Naive thymus-derived CD8-positive, alpha-beta T cell (primary cell): ENCODE measurements around the gene HBZ. TPM values are rescaled to one million over a fixed set of nuclear protein-coding genes. Genes with fewer than 3 reads are reported as not detected.
"Not testable (repeated sequence)": the region's sequence is repeated elsewhere in the genome, so short reads cannot be mapped to it uniquely, and the experiment has no call there.

ENCODE experiments used
- ATAC-seq, 2 donors: fragments of 150-1000 bp; cut with Tn5 transposase in 1 of 2; sonication (Bioruptor Pico), chemical (Tn5 transposase) in 1 of 2; 1 replicate in 1 of 2; 2 replicates in 1 of 2; pipeline ENCODE4 v1.10.0; 2021; ENCODE audit warnings: mild to moderate bottlenecking in 2 of 2, moderate library complexity in 2 of 2
- POLR2A ChIA-PET: fragments of 350-600 bp; sonication (Branson Sonifier 250); formaldehyde crosslinking; loops from one replicate; lab custom pipeline; 2021; ENCODE audit warnings: antibody characterized with exemption; lab: Charles Lee
- DNase-seq, 10 donors: peaks; one replicate each; pipeline versions ENCODE4 v3.0.0 to v3.0.0-alpha.2; 2020 to 2022
- H3K27ac Mint-ChIP-seq, 10 donors: one replicate each; pipeline ENCODE4 v1.8.0; 2020 to 2022; ENCODE audit warnings: mild to moderate bottlenecking in 10 of 10, mixed read lengths in 10 of 10, moderate library complexity in 4 of 10, inconsistent platforms in 1 of 10
- H3K27me3 Mint-ChIP-seq, 5 donors: one replicate each; pipeline ENCODE4 v1.8.0; 2021 to 2022; ENCODE audit warnings: mixed read lengths in 5 of 5
- H3K36me3 Mint-ChIP-seq, 3 donors: one replicate each; pipeline ENCODE4 v1.8.0; 2020 to 2022; ENCODE audit warnings: mixed read lengths in 3 of 3, mild to moderate bottlenecking in 2 of 3, inconsistent platforms in 1 of 3
- H3K4me1 Mint-ChIP-seq, 4 donors: one replicate each; pipeline ENCODE4 v1.8.0; 2021 to 2022; ENCODE audit warnings: mixed read lengths in 4 of 4
- H3K4me3 Mint-ChIP-seq, 10 donors: one replicate each; pipeline ENCODE4 v1.8.0; 2020 to 2022; ENCODE audit warnings: mild to moderate bottlenecking in 10 of 10, mixed read lengths in 10 of 10, moderate library complexity in 6 of 10, inconsistent platforms in 1 of 10
- H3K9me3 Mint-ChIP-seq, 9 donors: one replicate each; pipeline ENCODE4 v1.8.0; 2020 to 2022; ENCODE audit warnings: mixed read lengths in 9 of 9, mild to moderate bottlenecking in 3 of 9, inconsistent platforms in 1 of 9, moderate library complexity in 1 of 9
- polyA plus RNA-seq, 3 donors: library from polyadenylated mRNA; unstranded; fragments of 300-500 nt; fragmentation: Illumina TruSeq; gene quantifications; one replicate each; pipeline ENCODE4 v1.2.3, GENCODE V29; 2021
- total RNA-seq, 8 experiments: library from RNA in 2 of 8; stranded (reverse) in 2 of 8; gene quantifications; one replicate each; pipeline ENCODE4 v1.2.3 and lab custom pipeline; 2021 to 2026

Gene HBZ
- total and polyA plus RNA-seq, 5 experiments from 2014 or later = not detected

DNA sequence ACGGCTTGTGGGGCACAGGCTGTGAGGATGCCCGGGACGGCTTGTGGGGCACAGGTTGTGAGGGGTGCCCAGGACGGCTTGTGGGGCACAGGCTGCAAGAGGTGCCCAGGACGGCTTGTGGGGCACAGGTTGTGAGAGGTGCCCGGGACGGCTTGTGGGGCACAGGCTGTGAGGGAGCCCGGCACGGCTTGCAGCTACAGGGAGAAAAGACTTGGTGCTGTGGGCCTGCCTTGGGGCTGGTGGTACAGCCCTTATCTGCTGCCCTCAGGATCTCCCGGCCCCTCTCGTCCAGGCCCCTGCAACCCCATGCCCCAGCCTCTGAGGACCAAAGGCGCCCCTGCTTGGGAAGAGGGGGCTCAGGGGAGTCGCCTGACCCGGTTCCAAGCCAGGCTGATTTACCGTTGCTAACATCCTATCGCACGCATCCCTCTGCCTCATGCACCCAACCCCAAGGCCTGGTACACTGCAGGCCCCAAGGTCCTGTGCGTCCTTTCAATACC, 8.3 kb downstream of the HBZ start:
- ATAC-seq (no peak), DNase-seq (no peak)
- no peaks in the 10 kb centered on the region for H3K36me3 Mint-ChIP-seq
- no peak overlapping the region for H3K27ac Mint-ChIP-seq
- H3K9me3 Mint-ChIP-seq = no peaks in the 10 kb centered on the region
- peaks cover 0 to 8% (median 6%) of the 10 kb centered on the region in 4 donors for H3K4me1 Mint-ChIP-seq
- POLR2A ChIA-PET = no interaction called here
- peaks cover 8 to 54% (median 27%) of the 10 kb centered on the region in 5 donors for H3K27me3 Mint-ChIP-seq
- H3K4me3 Mint-ChIP-seq = no peak overlapping the region

- DNase-seq (no peak), ATAC-seq (no peak)
- Mint-ChIP-seq H3K4me1 (peaks cover 1 to 18% (median 14%) of the 10 kb centered on the region in 4 donors), H3K9me3 (no peaks in the 10 kb centered on the region), H3K27ac (no peak overlapping the region), H3K4me3 (peak overlapping the region in 2 of 10 donors; percentile 11 to 45), H3K36me3 (no peaks in the 10 kb centered on the region), H3K27me3 (peaks cover 12 to 61% (median 32%) of the 10 kb centered on the region in 5 donors)
- POLR2A ChIA-PET = no interaction called here
Measured at GRCh38 chr16:162271-162991, 10.0 kb downstream of the HBZ start.

DNA sequence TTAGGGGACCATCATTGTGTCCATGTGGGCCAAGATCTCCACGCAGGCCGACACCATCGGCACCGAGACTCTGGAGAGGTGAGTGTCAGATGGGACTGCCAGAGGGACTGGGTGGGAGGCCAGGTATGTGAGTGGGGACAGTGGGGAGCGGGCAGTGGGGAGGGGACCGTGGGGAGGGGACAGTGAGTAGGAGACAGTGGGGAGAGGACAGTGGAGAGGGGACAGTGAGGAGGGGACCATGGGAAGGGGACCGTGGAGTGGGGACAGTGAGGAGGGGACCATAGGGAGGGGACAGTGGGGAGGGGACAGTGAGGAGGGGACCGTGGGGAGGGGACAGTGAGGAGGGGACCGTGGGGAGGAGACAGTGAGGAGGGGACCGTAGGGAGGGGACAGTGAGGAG, 10.7 kb downstream of the HBZ start:
- Mint-ChIP-seq H3K4me1 (peaks cover 1 to 18% (median 14%) of the 10 kb centered on the region in 4 donors), H3K27me3 (peaks cover 10 to 58% (median 32%) of the 10 kb centered on the region in 5 donors)
- POLR2A ChIA-PET, ATAC-seq, H3K36me3 Mint-ChIP-seq, DNase-seq, H3K9me3 Mint-ChIP-seq, H3K27ac Mint-ChIP-seq, H3K4me3 Mint-ChIP-seq: not testable (repeated sequence)

GRCh38 chr16:163696-164095, 11.3 kb downstream of the HBZ start:
- H3K9me3 Mint-ChIP-seq, DNase-seq, H3K27ac Mint-ChIP-seq, ATAC-seq, POLR2A ChIA-PET, H3K36me3 Mint-ChIP-seq: not testable (repeated sequence)
- Mint-ChIP-seq H3K4me1 (peaks cover 1 to 18% (median 14%) of the 10 kb centered on the region in 4 donors), H3K27me3 (peaks cover 11 to 58% (median 37%) of the 10 kb centered on the region in 5 donors), H3K4me3 (peak overlapping the region in 3 of 10 donors; percentile 29 to 63 (median 44))

DNA sequence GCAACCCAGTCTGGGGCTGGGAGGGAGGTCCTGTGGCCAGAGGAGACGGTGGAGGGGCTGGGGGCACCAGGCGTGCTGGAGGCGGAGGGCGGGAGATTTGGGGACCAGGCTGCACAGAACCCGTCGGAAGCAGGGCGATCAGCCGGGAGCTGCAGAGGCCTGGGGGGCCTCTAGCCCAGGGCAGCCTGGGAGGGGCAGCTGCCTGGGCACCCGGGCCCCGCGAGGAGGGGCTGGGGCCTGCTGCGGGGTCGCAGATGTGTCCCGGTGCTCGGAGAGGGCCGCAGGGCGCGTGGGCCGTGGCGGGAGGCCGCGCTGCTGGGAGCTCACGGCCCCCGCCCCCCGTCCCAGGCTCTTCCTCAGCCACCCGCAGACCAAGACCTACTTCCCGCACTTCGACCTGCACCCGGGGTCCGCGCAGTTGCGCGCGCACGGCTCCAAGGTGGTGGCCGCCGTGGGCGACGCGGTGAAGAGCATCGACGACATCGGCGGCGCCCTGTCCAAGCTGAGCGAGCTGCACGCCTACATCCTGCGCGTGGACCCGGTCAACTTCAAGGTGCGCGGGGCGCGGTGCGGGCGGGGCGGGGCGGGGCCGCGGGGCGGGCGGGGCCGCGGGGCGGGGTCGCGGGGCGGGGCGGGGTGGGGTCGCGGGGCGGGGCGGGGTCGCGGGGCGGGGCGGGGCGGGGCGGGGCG, 11.8 kb downstream of the HBZ start:
- H3K27ac Mint-ChIP-seq, H3K4me3 Mint-ChIP-seq: not testable (repeated sequence)
- ATAC-seq = peak; percentile 20 to 46

DNA sequence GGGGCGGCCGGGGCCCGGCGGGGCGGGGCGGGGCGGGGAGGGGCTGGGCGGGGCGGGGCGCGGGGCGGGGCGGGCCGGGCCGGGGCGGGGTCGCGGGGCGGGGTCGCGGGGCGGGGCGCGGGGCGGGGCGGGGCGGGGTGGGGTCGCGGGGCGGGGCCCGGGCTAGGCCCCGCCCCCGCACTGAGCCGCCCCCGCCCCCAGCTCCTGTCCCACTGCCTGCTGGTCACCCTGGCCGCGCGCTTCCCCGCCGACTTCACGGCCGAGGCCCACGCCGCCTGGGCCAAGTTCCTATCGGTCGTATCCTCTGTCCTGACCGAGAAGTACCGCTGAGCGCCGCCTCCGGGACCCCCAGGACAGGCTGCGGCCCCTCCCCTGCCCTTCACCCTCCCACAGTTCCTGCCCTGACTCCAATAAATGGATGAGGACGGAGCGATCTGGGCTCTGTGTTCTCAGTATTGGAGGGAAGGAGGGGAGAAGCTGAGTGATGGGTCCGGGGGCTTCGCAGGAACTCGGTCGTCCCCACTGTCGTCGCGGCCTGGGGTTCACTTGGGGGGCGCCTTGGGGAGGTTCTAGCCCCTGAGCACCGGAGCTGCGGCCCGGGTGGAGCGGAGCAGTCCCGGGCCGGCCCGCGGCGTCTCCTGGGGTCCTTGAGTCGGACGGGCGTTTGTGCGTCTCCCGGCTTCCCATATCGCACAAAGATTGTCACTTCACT, 12.5 kb downstream of the HBZ start:
- H3K27me3 Mint-ChIP-seq = peaks cover 12 to 58% (median 31%) of the 10 kb centered on the region in 5 donors
- peak overlapping the region in 9 of 10 donors; percentile 11 to 81 (median 58) for H3K4me3 Mint-ChIP-seq
- H3K36me3 Mint-ChIP-seq = no peaks in the 10 kb centered on the region
- peak in 1 of 2 donors; percentile 34 for ATAC-seq
- DNase-seq = no peak
- no peaks in the 10 kb centered on the region for H3K9me3 Mint-ChIP-seq
- peaks cover 1 to 18% (median 14%) of the 10 kb centered on the region in 4 donors for H3K4me1 Mint-ChIP-seq
- POLR2A ChIA-PET = no interaction called here
- H3K27ac Mint-ChIP-seq = peak overlapping the region in 1 of 10 donors; percentile 24

More for the DNA sequence above, 11.8 kb downstream of the HBZ start:
- Mint-ChIP-seq H3K4me1 (peaks cover 1 to 18% (median 14%) of the 10 kb centered on the region in 4 donors), H3K27me3 (peaks cover 14 to 58% (median 36%) of the 10 kb centered on the region in 5 donors)
- H3K36me3 Mint-ChIP-seq, POLR2A ChIA-PET, H3K9me3 Mint-ChIP-seq, DNase-seq: not testable (repeated sequence)

DNA sequence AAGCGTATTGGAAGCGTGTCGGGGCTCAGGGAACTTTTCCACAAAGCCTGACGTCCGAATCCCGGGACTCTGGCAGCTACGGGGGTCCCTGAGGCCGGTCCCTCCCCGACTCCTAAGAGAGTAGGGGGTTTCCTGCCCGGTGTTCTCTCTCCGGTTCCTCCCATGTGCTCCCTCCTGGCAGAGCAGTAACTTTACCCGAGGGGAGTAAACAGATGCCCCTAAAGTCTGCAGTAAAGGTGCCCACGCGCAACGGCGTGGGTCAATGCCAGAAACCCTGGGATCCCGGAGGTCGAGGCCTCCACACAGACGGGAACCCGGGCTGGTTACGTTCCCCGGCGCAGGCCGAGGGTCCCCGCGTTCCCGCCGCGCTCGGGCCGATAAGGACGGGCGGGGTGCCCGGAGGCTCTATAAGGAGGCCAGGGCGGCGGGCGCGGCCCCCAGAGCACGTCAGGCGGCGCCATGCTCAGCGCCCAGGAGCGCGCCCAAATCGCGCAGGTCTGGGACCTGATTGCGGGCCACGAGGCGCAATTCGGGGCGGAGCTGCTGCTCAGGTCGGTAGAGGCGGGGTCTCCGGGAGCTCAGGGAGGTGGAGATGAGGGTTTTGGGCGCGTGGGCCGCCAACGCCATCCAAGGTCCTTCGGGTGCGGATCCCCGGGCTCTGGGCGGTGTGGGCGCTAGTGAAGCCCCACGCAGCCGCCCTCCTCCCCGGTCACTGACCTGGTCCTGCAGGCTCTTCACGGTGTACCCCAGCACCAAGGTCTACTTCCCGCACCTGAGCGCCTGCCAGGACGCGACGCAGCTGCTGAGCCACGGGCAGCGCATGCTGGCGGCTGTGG, 13.3 kb downstream of the HBZ start, which contains the start of gene HBM:
Gene HBM (plus strand): TSS at position 440 of the 836 bp plus-strand sequence. CDS start 20 bp downstream, at position 460.
- Mint-ChIP-seq H3K27ac (peak within 1 kb of the TSS in 1 of 10 donors; percentile 24), H3K4me3 (peak within 1 kb of the TSS; percentile 11 to 81 (median 59)), H3K9me3 (no peaks in the 10 kb centered on the region), H3K4me1 (peaks cover 2 to 18% (median 14%) of the 10 kb centered on the region in 4 donors), H3K27me3 (peaks cover 13 to 66% (median 37%) of the 10 kb centered on the region in 5 donors), H3K36me3 (no peaks in the 10 kb centered on the region)
- peak in 2 of 10 donors; percentile 17 to 21 for DNase-seq
- peak; percentile 51 to 60 for ATAC-seq
- POLR2A ChIA-PET = no interaction called here

DNA sequence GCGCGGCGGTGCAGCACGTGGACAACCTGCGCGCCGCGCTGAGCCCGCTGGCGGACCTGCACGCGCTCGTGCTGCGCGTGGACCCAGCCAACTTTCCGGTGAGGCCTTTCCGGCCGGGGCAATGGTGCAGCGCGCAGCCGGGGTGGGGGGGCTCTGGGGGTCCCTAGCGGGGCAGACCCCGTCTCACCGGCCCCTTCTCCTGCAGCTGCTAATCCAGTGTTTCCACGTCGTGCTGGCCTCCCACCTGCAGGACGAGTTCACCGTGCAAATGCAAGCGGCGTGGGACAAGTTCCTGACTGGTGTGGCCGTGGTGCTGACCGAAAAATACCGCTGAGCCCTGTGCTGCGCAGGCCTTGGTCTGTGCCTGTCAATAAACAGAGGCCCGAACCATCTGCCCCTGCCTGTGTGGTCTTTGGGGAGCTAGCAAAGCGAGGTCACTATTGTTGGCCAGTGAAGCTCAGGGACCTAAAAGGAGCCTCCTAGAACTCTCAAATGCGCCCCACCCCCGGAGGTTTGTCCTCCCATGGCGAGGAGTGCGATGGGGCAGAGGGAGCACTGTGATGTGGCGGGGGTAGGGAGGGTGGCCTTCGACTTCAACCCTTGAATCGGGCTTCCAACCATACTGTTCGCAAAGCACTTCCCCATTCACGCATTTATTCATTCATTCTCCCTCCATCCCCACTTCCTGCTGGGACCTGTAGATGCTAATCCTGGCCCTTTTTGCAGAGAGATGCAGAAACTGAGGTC, 14.1 kb downstream of the HBZ start:
- Mint-ChIP-seq H3K36me3 (no peaks in the 10 kb centered on the region), H3K9me3 (no peaks in the 10 kb centered on the region), H3K27ac (peak overlapping the region in 2 of 10 donors; percentile 18 to 59), H3K27me3 (peaks cover 15 to 69% (median 34%) of the 10 kb centered on the region in 5 donors), H3K4me1 (peaks cover 4 to 18% (median 14%) of the 10 kb centered on the region in 4 donors), H3K4me3 (peak overlapping the region in 8 of 10 donors; percentile 20 to 65 (median 48))
- POLR2A ChIA-PET = no interaction called here
- ATAC-seq (peak; percentile 56 to 60), DNase-seq (no peak)

- DNase-seq (no peak), ATAC-seq (no peak)
- no peaks in the 10 kb centered on the region for H3K9me3 Mint-ChIP-seq
- no peaks in the 10 kb centered on the region for H3K36me3 Mint-ChIP-seq
- POLR2A ChIA-PET = no interaction called here
- peak overlapping the region in 8 of 10 donors; percentile 20 to 65 (median 48) for H3K4me3 Mint-ChIP-seq
- peaks cover 4 to 18% (median 14%) of the 10 kb centered on the region in 4 donors for H3K4me1 Mint-ChIP-seq
- peak overlapping the region in 2 of 10 donors; percentile 18 to 59 for H3K27ac Mint-ChIP-seq
- H3K27me3 Mint-ChIP-seq = peaks cover 16 to 69% (median 36%) of the 10 kb centered on the region in 5 donors
Measured at GRCh38 chr16:167122-167690, 14.8 kb downstream of the HBZ start.

DNA sequence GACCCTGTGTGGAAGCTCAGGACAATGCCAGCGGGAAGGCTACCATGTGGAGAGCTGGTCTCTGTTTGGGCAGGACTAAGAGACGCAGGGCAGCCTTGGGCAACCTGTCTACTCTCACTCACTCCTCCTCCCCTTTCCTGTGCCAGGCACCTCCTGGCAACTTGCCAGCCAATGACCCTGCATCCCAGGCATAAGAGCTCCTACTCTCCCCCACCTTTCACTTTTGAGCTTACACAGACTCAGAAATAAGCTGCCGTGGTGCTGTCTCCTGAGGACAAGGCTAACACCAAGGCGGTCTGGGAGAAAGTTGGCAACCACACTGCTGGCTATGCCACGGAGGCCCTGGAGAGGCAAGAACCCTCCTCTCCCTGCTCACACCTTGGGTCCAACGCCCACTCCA, 16.0 kb downstream of the HBZ start:
- Mint-ChIP-seq H3K4me1 (peaks cover 4 to 20% (median 17%) of the 10 kb centered on the region in 4 donors), H3K36me3 (no peaks in the 10 kb centered on the region), H3K27me3 (peaks cover 14 to 64% (median 34%) of the 10 kb centered on the region in 5 donors), H3K9me3 (no peaks in the 10 kb centered on the region), H3K4me3 (no peak overlapping the region), H3K27ac (no peak overlapping the region)
- ATAC-seq = no peak
- no peak for DNase-seq
- POLR2A ChIA-PET = interaction anchor here (0.8 kb wide), 1 partner anchor 14 kb away, joined by 4 read pairs; no protein-coding TSS in a partner anchor

DNA sequence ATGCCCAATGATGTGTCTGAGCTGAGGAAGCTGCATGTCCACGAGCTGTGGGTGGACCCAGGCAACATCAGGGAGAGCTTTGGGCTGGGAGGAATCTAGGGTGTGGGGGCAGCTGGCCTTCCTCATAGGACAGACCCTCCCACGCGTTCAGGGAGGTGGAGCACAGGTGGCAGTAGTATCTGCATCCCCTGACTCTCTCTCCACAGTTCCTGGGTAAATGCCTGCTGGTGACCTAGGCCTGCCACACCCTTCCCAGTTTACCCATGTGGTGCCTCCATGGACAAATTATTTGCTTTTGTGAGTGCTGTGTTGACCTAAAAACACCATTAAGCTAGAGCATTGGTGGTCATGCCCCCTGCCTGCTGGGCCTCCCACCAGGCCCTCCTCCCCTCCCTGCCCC, 16.6 kb downstream of the HBZ start:
- Mint-ChIP-seq H3K36me3 (no peaks in the 10 kb centered on the region), H3K4me3 (peak overlapping the region in 2 of 10 donors; percentile 1 to 33), H3K9me3 (no peaks in the 10 kb centered on the region), H3K4me1 (peaks cover 4 to 24% (median 19%) of the 10 kb centered on the region in 4 donors), H3K27ac (no peak overlapping the region), H3K27me3 (peaks cover 14 to 70% (median 33%) of the 10 kb centered on the region in 5 donors)
- ATAC-seq (no peak), DNase-seq (no peak)
- POLR2A ChIA-PET = no interaction called here
